ENCODE results near the gene KIAA1586.
"Not testable (repeated sequence)": the region's sequence is repeated elsewhere in the genome, so short reads cannot be mapped to it uniquely, and the experiment has no call there.

- TF ChIP-seq POLR2A, CTCF (IDR thresholded peaks at IDR 0.05): not testable (repeated sequence)
These were observed 38.4 kb upstream of the KIAA1586 start for GRCh38 chr6:57008069-57008468.

Measured in body of pancreas (tissue), 4 donors.